Activated naive CD8-positive, alpha-beta T cell treated with anti-CD3 and anti-CD28 coated beads, Interleukin-2, amount 50 U/mL, for 24 hours (primary cell): Measurements from ENCODE around the gene LEMD3.

Source experiments
- ATAC-seq: fragments of 150-1000 bp; cut with Tn5 transposase; one replicate; pipeline ENCODE4 v1.10.0; 2021
- DNase-seq: peaks from one replicate; pipeline ENCODE4 v3.0.0; 2021
- H3K27ac Mint-ChIP-seq: one replicate; pipeline ENCODE4 v1.8.0; 2021; ENCODE audit warnings: mild to moderate bottlenecking, mixed read lengths
- H3K27me3 Mint-ChIP-seq: one replicate; pipeline ENCODE4 v1.8.0; 2021; ENCODE audit warnings: mixed read lengths
- H3K36me3 Mint-ChIP-seq: one replicate; pipeline ENCODE4 v1.8.0; 2021; ENCODE audit warnings: low read depth, mixed read lengths
- H3K4me1 Mint-ChIP-seq: one replicate; pipeline ENCODE4 v1.8.0; 2021; ENCODE audit warnings: mixed read lengths
- H3K4me3 Mint-ChIP-seq: one replicate; pipeline ENCODE4 v1.8.0; 2021; ENCODE audit warnings: mild to moderate bottlenecking, moderate library complexity, mixed read lengths
- H3K9me3 Mint-ChIP-seq: one replicate; pipeline ENCODE4 v1.8.0; 2021; ENCODE audit warnings: mixed read lengths

The LEMD3 gene

DNA sequence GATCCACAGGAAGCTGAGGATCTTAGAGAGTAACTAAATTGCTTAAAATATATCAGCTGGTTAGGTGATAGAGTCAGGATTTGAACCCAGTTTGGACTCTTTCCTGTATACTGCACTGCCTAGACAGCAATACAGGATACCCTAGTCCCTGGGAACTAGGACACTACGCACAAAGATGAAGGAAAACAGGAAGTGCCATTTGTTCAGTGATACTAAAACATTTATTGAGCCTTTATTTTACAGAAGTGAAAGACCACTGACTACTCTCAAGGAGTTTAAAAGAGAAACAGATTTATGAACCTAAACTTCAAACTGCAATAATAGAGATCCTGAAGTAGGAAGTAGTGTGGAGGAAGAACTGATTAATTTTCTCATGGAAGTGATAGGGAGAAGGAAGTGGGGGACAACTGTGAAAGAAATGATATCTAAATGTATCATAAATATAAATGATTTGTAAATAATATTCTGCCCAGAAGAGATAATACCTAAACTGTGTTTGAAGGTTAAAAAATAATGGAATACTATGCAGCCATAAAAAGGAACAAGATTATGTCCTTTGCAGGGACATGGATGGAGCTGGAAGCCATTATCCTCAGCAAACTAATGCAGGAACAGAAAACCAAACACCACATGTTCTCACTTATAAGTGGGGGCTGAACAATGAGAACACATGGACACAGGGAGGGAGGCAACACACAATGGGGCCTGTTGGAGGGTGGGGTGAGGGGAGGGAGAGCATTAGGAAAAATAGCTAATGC is 127.3 kb downstream of the LEMD3 start:
- DNase-seq, result no peak
- no peak overlapping the region for H3K4me3 Mint-ChIP-seq
- peaks cover 7% of the 10 kb centered on the region for H3K9me3 Mint-ChIP-seq
- no peak overlapping the region for H3K27ac Mint-ChIP-seq
- ATAC-seq, result no peak
- H3K36me3 Mint-ChIP-seq, result no peaks in the 10 kb centered on the region
- H3K27me3 Mint-ChIP-seq, result peaks cover 17% of the 10 kb centered on the region
- no peaks in the 10 kb centered on the region for H3K4me1 Mint-ChIP-seq
